Keratinocyte (primary cell): ENCODE data around the gene ANKRD33.

Experiments
- CTCF ChIP-seq, 3 experiments: IDR thresholded peaks in 1 of 3; conservative IDR thresholded peaks in 1 of 3; optimal IDR thresholded peaks in 1 of 3; 2 replicates in 2 of 3; 3 replicates in 1 of 3; pipeline versions ENCODE3 to v1.5.1; 2011; ENCODE audit warnings: low read length in 3 of 3, mild to moderate bottlenecking in 3 of 3, moderate library complexity in 2 of 3, control low read depth in 1 of 3, inconsistent platforms in 1 of 3; ENCODE audit not compliant: insufficient read depth in 2 of 3; ENCODE audit errors: extremely low read depth in 1 of 3
- EZH2 ChIP-seq: IDR thresholded peaks from one replicate; pipeline ENCODE4 v1.6.1; 2012; ENCODE audit warnings: inconsistent platforms, mild to moderate bottlenecking, low read length, moderate library complexity

- TF ChIP-seq CTCF (optimal IDR thresholded peaks at IDR 0.05 in 1 of 3, IDR thresholded peaks at IDR 0.05 in 1 of 3, conservative IDR thresholded peaks at IDR 0.05 in 1 of 3; ENCODE audit: extremely low read depth in 1 of 3, insufficient read depth in 2 of 3, low read length in 3 of 3) (no peak), EZH2 (no peak)
These were observed 9.3 kb downstream of the ANKRD33 start for GRCh38 chr12:51897181-51897580.
